Brain microvascular endothelial cell (primary cell): ENCODE results near the gene CADPS.

Source experiments
- DNase-seq: peaks from one replicate; pipeline ENCODE4 v3.0.0-alpha.2; 2020
- H3K27ac ChIP-seq: fragments of 250-450 bp; sonication (Bioruptor Pico); 2 replicates; pipeline ENCODE4 v1.5.1; 2020; ENCODE audit warnings: mild to moderate bottlenecking, moderate library complexity
- H3K27me3 ChIP-seq: fragments of 250-450 bp; sonication (Bioruptor Pico); replicated peaks from 2 replicates; pipeline ENCODE4 v1.5.1; 2020; ENCODE audit warnings: mild to moderate bottlenecking
- H3K36me3 ChIP-seq: fragments of 250-450 bp; sonication (Bioruptor Pico); replicated peaks from 2 replicates; pipeline ENCODE4 v1.5.1; 2020; ENCODE audit warnings: mild to moderate bottlenecking
- H3K4me3 ChIP-seq: 2 replicates; pipeline ENCODE4 v1.5.1; 2011; ENCODE audit warnings: low read depth, mild to moderate bottlenecking, control low read depth, low read length, moderate library complexity
- in situ Hi-C: cut with HindIII; loops from 2 replicates; pipeline ENCODE4 v1.10.0; 2017; ENCODE audit warnings: low sequenced_read_pairs, low pct_ligation_motif_present
- TF ChIP-seq, protein P1 (sequence below): IDR thresholded peaks from 2 replicates; pipeline ENCODE4 v1.5.1; 2011; ENCODE audit warnings: low read depth, mild to moderate bottlenecking, moderate library complexity, low read length, control low read depth, inconsistent platforms; ENCODE audit errors: missing control alignments

The CADPS gene

GRCh38 chr3:62723166-62723913 is 151.9 kb downstream of the CADPS start:
- Histone ChIP-seq H3K4me3 (no peak overlapping the region), H3K27me3 (no peaks in the 10 kb centered on the region), H3K36me3 (no peaks in the 10 kb centered on the region), H3K27ac (no peak overlapping the region)
- in situ Hi-C loops: no loop called here
- TF ChIP-seq, protein P1, sequence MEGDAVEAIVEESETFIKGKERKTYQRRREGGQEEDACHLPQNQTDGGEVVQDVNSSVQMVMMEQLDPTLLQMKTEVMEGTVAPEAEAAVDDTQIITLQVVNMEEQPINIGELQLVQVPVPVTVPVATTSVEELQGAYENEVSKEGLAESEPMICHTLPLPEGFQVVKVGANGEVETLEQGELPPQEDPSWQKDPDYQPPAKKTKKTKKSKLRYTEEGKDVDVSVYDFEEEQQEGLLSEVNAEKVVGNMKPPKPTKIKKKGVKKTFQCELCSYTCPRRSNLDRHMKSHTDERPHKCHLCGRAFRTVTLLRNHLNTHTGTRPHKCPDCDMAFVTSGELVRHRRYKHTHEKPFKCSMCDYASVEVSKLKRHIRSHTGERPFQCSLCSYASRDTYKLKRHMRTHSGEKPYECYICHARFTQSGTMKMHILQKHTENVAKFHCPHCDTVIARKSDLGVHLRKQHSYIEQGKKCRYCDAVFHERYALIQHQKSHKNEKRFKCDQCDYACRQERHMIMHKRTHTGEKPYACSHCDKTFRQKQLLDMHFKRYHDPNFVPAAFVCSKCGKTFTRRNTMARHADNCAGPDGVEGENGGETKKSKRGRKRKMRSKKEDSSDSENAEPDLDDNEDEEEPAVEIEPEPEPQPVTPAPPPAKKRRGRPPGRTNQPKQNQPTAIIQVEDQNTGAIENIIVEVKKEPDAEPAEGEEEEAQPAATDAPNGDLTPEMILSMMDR: no peak
- no peak for DNase-seq

GRCh38 chr3:62722344-62722743 is 152.9 kb downstream of the CADPS start:
- TF ChIP-seq, protein P1: no peak
- H3K27ac ChIP-seq: no peak overlapping the region
- in situ Hi-C loops: no loop called here

DNA sequence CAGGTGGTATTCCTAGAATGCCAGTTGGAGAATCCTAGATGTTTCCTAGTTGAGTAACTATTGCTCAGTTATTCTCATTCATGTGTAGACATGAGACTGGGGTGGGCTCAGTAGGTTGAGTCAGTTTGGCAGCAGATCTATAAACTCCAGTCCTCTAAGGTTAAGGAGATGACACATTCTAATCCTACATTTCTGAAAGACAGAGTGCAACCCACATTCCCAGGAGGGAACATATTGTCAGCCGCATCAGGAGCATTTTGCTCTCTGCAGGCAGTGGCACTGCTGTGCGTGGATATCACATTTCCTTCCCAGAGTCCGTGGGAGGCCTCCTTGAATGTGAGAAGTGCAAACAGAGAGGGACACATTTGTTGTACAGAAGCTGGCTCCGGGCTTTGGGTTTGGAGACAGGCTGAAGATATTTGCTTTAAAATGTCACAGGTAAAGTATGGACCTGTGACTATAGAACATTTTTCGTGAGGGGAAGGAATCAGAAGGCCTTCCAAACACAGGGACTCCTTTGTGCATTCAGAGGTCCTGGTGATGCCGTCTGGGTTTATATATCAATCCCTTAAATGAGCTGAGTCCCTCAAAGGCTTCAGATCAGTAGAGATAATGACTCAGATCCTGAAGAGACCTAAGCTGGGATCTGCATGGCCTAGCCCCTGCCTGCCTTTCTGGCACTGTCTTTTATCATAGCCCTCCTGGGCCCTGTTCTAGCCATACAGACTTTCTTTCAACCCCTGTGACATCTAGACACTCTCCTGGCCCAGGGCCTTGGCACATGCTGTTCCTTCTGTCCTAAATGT is 156.5 kb downstream of the CADPS start:
- in situ Hi-C loops: no loop called here
- Histone ChIP-seq H3K36me3 (no peaks in the 10 kb centered on the region), H3K27me3 (no peaks in the 10 kb centered on the region), H3K27ac (no peak overlapping the region), H3K4me3 (no peak overlapping the region)
- TF ChIP-seq, protein P1: no peak
- no peak for DNase-seq

More at GRCh38 chr3:62722344-62722743, 152.9 kb downstream of the CADPS start:
- no peaks in the 10 kb centered on the region for H3K36me3 ChIP-seq
- DNase-seq: no peak
- no peak overlapping the region for H3K4me3 ChIP-seq
- no peaks in the 10 kb centered on the region for H3K27me3 ChIP-seq

DNA sequence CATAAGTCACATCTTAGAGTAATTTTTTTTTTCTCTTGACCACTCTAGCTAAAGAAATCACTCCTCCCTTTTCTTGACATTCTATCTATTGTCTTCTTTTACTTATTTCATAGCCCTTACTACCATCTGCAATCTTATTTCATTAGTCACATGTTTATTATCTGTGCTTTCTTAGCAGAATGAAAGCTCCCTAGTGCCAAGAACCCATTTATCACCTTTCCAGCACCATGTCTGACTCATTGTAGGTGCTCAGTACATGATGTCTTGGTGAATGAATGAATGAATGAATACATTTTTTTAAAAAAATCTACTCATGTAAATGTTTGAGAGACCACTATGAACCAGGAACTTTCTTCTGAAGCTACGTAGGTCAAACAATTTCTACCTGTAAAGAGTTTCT is 157.2 kb downstream of the CADPS start:
- no peak for DNase-seq
- Histone ChIP-seq H3K27ac (no peak overlapping the region), H3K36me3 (no peaks in the 10 kb centered on the region), H3K4me3 (no peak overlapping the region), H3K27me3 (no peaks in the 10 kb centered on the region)
- TF ChIP-seq, protein P1: no peak
- in situ Hi-C loops: no loop called here

- TF ChIP-seq, protein P1: no peak
- H3K36me3 ChIP-seq: no peaks in the 10 kb centered on the region
- in situ Hi-C loops: no loop called here
- H3K27me3 ChIP-seq: no peaks in the 10 kb centered on the region
- no peak for DNase-seq
- no peak overlapping the region for H3K27ac ChIP-seq
- H3K4me3 ChIP-seq: no peak overlapping the region
Measured at GRCh38 chr3:62712746-62713145, 162.5 kb downstream of the CADPS start.
